Activated T-helper 1 cell treated with anti-CD3 and anti-CD28 coated beads, Interleukin-12 subunit alpha, Interleukin-12 subunit beta, Interleukin-2, Interleukin-4 antibody, amounts not matched to agents 30 ng/mL and 10 ng/mL and 1 ng/mL, durations not matched to agents 14 hours and 24 hours and 36 hours (primary cell): ENCODE results near the gene ORAI3. TPM values are rescaled to one million over a fixed set of nuclear protein-coding genes. Genes with fewer than 3 reads are reported as not detected.

Experiments used
- DNase-seq: peaks from one replicate; pipeline ENCODE4 v3.0.0; 2021; ENCODE audit warnings: low spot score
- H3K27ac Mint-ChIP-seq: one replicate; pipeline ENCODE4 v1.8.0; 2021; ENCODE audit warnings: mild to moderate bottlenecking, mixed read lengths
- H3K27me3 Mint-ChIP-seq: one replicate; pipeline ENCODE4 v1.8.0; 2022; ENCODE audit warnings: mild to moderate bottlenecking, moderate library complexity, mixed read lengths; ENCODE audit not compliant: insufficient read depth
- H3K36me3 Mint-ChIP-seq: one replicate; pipeline ENCODE4 v1.8.0; 2021; ENCODE audit warnings: low read depth, mixed read lengths
- H3K4me1 Mint-ChIP-seq: one replicate; pipeline ENCODE4 v1.8.0; 2021; ENCODE audit warnings: low read depth, mixed read lengths
- H3K4me3 Mint-ChIP-seq: one replicate; pipeline ENCODE4 v1.8.0; 2021; ENCODE audit warnings: mild to moderate bottlenecking, moderate library complexity, mixed read lengths
- H3K9me3 Mint-ChIP-seq: one replicate; pipeline ENCODE4 v1.8.0; 2021; ENCODE audit warnings: mixed read lengths
- intact Hi-C: fragments of 100-400 bp; cut with micrococcal nuclease; formaldehyde crosslinking; loops from one replicate; pipeline ENCODE4 v1.15.1; 2024
- total RNA-seq: library from RNA; stranded (reverse); gene quantifications from 2 replicates; pipeline ENCODE4 v1.2.3, GENCODE V29; 2022

The ORAI3 gene
- total RNA-seq, 1 donor from 2014 or later, result 11.5 TPM

DNA sequence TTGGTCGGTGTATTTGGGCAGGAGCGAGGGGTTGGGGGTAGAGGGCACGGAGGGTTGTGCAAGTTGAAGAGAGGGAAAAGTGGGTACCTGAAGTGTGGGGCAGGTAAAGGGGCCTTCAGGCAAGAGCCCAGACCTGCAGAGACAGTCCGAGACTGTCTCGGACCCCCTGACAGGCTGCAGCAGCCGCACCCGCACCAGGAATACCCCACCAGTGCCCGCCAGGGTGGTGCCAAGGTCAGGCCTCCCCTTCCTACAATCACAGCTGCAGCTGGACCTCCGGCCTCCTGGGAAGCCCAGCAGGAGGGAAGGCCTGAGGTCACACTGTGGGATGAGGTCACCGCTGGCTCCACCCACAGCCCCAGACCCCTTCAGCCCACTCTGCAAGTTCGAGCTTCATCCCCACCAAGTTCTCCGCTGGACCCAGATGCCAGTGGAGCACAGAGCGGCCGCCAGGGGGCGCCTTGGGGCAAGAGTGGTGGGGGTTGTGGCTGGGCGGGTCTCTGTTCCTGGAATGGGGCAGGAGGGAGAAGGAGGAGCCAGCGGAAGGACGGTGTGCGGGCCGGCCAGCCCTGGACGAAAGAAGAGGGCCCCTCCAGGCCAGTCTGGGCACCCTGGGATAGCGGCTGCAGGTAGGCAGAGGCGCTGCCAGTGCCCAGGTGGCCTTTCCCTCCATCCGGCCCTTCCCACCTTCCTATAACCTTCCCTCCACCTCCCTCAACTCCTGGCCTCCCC lies 36.0 kb downstream of the ORAI3 start, which contains the start of gene HSD3B7:
TSS of gene HSD3B7 (plus strand) at position 539 of the 732 bp plus-strand sequence. CDS start 452 bp downstream, outside the sequence.
- H3K9me3 Mint-ChIP-seq, result no peaks in the 10 kb centered on the region
- intact Hi-C loops, result loop anchor here (1.0 kb wide), 6 partner anchors 12 to 883 kb away; no protein-coding TSS in a partner anchor
- DNase-seq, result peak; percentile 73
- H3K27ac Mint-ChIP-seq, result no peak within 1 kb of the TSS
- H3K27me3 Mint-ChIP-seq, result no peaks in the 10 kb centered on the region
- H3K36me3 Mint-ChIP-seq, result peaks cover 20% of the 10 kb centered on the region
- H3K4me3 Mint-ChIP-seq, result peak within 1 kb of the TSS; percentile 7
- H3K4me1 Mint-ChIP-seq, result no peaks in the 10 kb centered on the region

DNA sequence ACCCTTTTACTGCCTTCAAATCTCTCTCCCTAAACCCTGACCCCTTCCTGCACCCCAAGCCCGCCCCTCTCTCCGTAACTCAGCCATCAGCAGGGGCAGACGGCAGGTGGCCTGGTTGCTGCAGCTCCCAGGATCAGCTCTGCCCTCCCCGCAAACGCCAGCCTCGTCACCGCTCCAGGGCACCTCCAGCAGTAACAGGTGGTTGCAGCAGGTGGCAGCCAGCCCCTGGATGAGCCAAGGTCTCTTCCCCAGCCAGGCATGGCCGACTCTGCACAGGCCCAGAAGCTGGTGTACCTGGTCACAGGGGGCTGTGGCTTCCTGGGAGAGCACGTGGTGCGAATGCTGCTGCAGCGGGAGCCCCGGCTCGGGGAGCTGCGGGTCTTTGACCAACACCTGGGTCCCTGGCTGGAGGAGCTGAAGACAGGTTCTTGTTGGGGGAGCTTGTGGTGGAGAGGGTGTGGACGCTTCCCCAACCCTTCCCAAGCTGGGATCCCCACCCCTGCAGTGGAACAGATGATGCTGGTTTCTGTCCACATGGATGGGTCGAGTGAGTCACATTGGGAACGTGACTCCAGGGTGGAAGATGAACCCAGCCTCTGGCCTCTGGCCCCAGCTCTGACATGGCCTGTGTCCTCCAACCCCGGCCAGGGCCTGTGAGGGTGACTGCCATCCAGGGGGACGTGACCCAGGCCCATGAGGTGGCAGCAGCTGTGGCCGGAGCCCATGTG lies 36.7 kb downstream of the ORAI3 start:
- Mint-ChIP-seq H3K4me1 (no peaks in the 10 kb centered on the region), H3K9me3 (no peaks in the 10 kb centered on the region), H3K4me3 (peak overlapping the region; percentile 7), H3K36me3 (peaks cover 17% of the 10 kb centered on the region), H3K27ac (no peak overlapping the region), H3K27me3 (no peaks in the 10 kb centered on the region)
- no peak for DNase-seq
- intact Hi-C loops, result loop anchor here (1.0 kb wide), 5 partner anchors 12 to 458 kb away; no protein-coding TSS in a partner anchor

GRCh38 chr16:30986129-30986991 lies 37.5 kb downstream of the ORAI3 start:
- intact Hi-C loops, result no loop called here
- Mint-ChIP-seq H3K4me1 (no peaks in the 10 kb centered on the region), H3K36me3 (peaks cover 14% of the 10 kb centered on the region), H3K4me3 (no peak overlapping the region), H3K27me3 (no peaks in the 10 kb centered on the region), H3K9me3 (no peaks in the 10 kb centered on the region), H3K27ac (no peak overlapping the region)
- no peak for DNase-seq

DNA sequence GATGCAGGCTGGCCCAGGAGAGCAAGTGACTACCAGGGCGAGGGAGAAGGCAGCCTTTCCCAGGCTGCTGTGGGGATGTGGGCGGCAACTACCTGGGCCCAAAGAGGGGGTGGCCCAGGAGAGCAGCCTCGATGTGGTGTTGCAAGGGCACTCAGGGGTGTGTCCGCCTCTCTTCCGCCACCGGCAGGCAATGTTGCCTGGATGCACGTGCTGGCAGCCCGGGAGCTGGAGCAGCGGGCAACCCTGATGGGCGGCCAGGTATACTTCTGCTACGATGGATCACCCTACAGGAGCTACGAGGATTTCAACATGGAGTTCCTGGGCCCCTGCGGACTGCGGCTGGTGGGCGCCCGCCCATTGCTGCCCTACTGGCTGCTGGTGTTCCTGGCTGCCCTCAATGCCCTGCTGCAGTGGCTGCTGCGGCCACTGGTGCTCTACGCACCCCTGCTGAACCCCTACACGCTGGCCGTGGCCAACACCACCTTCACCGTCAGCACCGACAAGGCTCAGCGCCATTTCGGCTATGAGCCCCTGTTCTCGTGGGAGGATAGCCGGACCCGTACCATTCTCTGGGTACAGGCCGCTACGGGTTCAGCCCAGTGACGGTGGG lies 38.8 kb downstream of the ORAI3 start:
- no peak overlapping the region for H3K27ac Mint-ChIP-seq
- H3K27me3 Mint-ChIP-seq, result no peaks in the 10 kb centered on the region
- no peak for DNase-seq
- peaks cover 9% of the 10 kb centered on the region for H3K36me3 Mint-ChIP-seq
- H3K4me1 Mint-ChIP-seq, result no peaks in the 10 kb centered on the region
- H3K4me3 Mint-ChIP-seq, result no peak overlapping the region
- intact Hi-C loops, result no loop called here
- no peaks in the 10 kb centered on the region for H3K9me3 Mint-ChIP-seq

DNA sequence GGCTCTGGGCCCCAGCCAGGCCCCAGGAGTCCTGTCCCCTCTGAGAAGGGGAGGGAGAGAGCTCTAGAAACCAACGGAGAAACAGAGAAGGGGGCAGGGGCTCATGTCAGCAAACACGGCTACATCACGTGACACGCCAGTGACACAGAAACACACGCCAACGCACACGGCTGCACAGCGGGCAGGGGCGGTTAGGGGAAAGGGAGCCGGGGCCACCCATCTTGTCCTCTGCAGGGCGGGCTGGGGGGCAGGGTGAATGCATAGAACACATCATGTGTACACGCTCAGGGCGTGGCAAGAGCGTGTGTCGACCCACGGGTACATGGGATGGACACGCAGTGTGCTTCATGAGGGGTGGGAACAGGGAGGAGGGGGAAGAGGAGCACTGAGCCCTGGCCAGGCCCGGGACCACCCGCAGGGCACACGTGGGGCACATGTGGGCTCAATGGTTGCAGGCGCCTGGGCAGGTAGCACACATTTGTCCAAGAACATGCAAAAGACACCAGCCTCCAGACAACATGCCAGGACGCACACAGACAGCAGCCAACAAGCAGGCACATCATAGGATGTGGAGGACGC lies 40.7 kb downstream of the ORAI3 start:
- H3K27me3 Mint-ChIP-seq, result no peaks in the 10 kb centered on the region
- H3K9me3 Mint-ChIP-seq, result no peaks in the 10 kb centered on the region
- H3K36me3 Mint-ChIP-seq, result peaks cover 6% of the 10 kb centered on the region
- intact Hi-C loops, result no loop called here
- DNase-seq, result no peak
- no peak overlapping the region for H3K27ac Mint-ChIP-seq
- no peak overlapping the region for H3K4me3 Mint-ChIP-seq
- H3K4me1 Mint-ChIP-seq, result peaks cover 3% of the 10 kb centered on the region

- H3K9me3 Mint-ChIP-seq, result no peaks in the 10 kb centered on the region
- H3K4me3 Mint-ChIP-seq, result no peak overlapping the region
- no peak for DNase-seq
- H3K27me3 Mint-ChIP-seq, result no peaks in the 10 kb centered on the region
- H3K36me3 Mint-ChIP-seq, result peaks cover 6% of the 10 kb centered on the region
- intact Hi-C loops, result no loop called here
- H3K4me1 Mint-ChIP-seq, result peaks cover 6% of the 10 kb centered on the region
- H3K27ac Mint-ChIP-seq, result no peak overlapping the region
These were observed 41.2 kb downstream of the ORAI3 start for GRCh38 chr16:30990105-30990504.

DNA sequence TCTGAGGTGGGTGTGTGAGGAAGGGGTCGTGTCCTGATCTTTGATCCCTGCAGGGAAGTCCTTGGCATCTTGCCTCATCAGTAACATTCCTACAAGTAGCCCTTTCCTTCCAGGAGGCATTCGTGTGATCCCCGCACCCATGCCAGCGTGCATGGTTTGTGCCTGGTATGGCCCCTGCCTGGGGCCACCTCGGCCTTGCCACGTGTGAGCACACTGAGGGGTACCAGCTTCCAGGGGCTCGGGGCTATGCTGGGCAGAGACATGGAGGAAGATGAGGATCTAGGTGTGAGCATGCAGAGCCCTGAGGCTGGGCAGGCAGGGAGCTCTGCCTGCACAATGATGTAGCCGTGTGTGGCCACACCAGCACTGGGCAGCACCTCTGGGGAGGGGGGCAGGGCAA lies 42.2 kb downstream of the ORAI3 start:
- Mint-ChIP-seq H3K9me3 (no peaks in the 10 kb centered on the region), H3K27me3 (no peaks in the 10 kb centered on the region), H3K4me1 (peaks cover 6% of the 10 kb centered on the region), H3K4me3 (no peak overlapping the region), H3K27ac (peak overlapping the region; percentile 10), H3K36me3 (peaks cover 5% of the 10 kb centered on the region)
- intact Hi-C loops, result no loop called here
- DNase-seq, result no peak

GRCh38 chr16:30992276-30992780 lies 43.5 kb downstream of the ORAI3 start:
- intact Hi-C loops, result no loop called here
- Mint-ChIP-seq H3K4me1 (peaks cover 11% of the 10 kb centered on the region), H3K36me3 (no peaks in the 10 kb centered on the region), H3K4me3 (no peak overlapping the region), H3K27ac (no peak overlapping the region), H3K9me3 (no peaks in the 10 kb centered on the region), H3K27me3 (peaks cover 3% of the 10 kb centered on the region)
- no peak for DNase-seq

DNA sequence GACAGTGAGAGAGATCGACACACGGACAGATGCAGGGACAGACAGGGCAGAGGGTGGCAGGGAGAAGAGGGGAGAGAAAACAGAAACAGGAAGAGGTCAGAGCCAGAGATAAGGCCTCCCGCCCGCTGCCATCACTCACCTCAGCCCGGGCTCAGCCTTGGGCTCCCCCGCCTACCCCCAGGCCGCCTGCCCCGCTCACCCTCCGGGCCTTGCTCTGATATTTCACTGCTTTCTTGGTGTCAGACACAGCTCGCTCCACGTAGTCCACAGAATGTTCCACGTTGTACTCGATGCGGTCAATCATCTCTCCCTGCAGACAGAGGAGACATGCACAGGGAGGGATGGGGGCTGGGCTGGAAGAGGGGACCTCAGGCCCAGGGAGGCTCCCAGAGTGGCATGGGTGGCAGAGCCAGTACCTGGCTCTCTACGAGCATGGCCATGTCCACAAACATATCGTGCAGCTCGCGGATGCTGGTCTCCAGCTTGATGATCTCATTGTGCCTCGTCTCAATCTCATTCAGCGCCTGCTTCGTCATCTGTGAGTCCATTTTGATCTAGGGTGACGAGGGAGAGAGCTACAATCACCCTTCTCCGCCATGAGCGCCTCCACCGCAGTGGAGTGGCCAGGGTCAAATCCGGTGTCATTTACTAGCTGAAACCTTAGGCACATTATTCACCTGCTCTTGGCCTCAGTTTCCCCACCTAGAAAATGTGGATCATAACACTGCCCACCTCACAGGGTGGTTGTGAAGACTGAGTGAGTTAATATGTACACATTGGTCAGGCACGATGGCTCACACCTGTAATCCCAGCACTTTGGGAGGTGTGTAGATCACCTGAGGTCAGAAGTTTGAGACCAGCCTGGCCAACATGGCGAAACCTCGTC lies 44.3 kb downstream of the ORAI3 start:
- no peaks in the 10 kb centered on the region for H3K9me3 Mint-ChIP-seq
- intact Hi-C loops, result no loop called here
- H3K27ac Mint-ChIP-seq, result no peak overlapping the region

GRCh38 chr16:30995927-30996323 lies 47.1 kb downstream of the ORAI3 start:
- Mint-ChIP-seq H3K27me3 (peaks cover 14% of the 10 kb centered on the region), H3K9me3 (no peaks in the 10 kb centered on the region), H3K27ac (no peak overlapping the region), H3K4me1 (peaks cover 11% of the 10 kb centered on the region), H3K36me3 (no peaks in the 10 kb centered on the region), H3K4me3 (peak overlapping the region; percentile 60)
- intact Hi-C loops, result loop anchor here (2.0 to 5.0 kb wide), 2 partner anchors 121 to 873 kb away; partner anchors contain the start of gene KAT8
- DNase-seq, result no peak

More for the DNA sequence above, 44.3 kb downstream of the ORAI3 start:
- peaks cover 11% of the 10 kb centered on the region for H3K4me1 Mint-ChIP-seq
- no peak for DNase-seq
- no peak overlapping the region for H3K4me3 Mint-ChIP-seq
- peaks cover 5% of the 10 kb centered on the region for H3K27me3 Mint-ChIP-seq
- no peaks in the 10 kb centered on the region for H3K36me3 Mint-ChIP-seq

DNA sequence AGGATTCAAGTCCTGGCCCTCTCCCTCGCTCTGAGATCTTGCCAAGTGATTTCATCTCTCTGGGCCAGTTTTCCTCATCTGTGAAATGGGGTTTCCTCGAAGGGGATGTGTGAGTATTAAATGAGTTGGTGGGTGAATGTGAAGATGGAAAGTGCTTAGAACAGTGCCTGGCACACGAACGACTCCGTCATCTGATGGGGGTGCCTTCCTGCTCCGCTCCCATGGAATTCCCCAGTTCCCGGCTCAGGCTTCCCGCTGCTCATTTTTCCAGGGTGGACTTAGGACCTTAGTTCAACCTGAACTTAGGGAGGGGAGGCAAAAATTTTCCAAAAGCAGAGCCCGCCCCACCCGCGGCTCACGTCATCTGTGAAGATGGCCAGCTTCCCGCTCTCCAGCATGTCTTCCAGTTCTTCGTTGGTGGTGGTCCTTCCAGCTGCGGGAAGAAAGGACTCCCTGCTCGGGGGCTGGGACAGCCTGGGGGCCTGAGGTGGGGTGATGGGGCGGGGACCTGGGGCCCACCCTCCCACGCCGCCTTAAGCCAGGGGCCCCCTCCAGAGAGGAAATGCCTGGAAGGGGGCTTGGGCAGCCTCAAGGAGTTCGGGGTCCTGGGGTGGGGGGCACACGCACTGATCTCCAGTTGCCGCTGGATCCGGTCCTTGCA lies 47.6 kb downstream of the ORAI3 start:
- no peaks in the 10 kb centered on the region for H3K9me3 Mint-ChIP-seq
- intact Hi-C loops, result loop anchor here (5.0 kb wide), 1 partner anchor 121 kb away; the partner anchor contains the start of gene KAT8
- H3K27me3 Mint-ChIP-seq, result peaks cover 16% of the 10 kb centered on the region
- peaks cover 11% of the 10 kb centered on the region for H3K4me1 Mint-ChIP-seq
- no peaks in the 10 kb centered on the region for H3K36me3 Mint-ChIP-seq
- DNase-seq, result no peak
- H3K27ac Mint-ChIP-seq, result no peak overlapping the region
- H3K4me3 Mint-ChIP-seq, result peak overlapping the region; percentile 74
